ENCODE data around the gene WIPF1.

WIPF1 gene

GRCh38 chr2:174529916-174530315 is 67.7 kb downstream of the WIPF1 start:
- no peak for DNase-seq

GRCh38 chr2:174527959-174528358 is 69.6 kb downstream of the WIPF1 start:
- DNase-seq = no peak

GRCh38 chr2:174527101-174527721 is 70.4 kb downstream of the WIPF1 start:
- no peak for DNase-seq

GRCh38 chr2:174524527-174524926 is 73.1 kb downstream of the WIPF1 start:
- DNase-seq = no peak

- no peak for DNase-seq
Observed at GRCh38 chr2:174522553-174522952, 75.1 kb downstream of the WIPF1 start.

GRCh38 chr2:174518395-174518794 is 79.2 kb downstream of the WIPF1 start:
- no peak for DNase-seq

- DNase-seq = no peak
Observed at GRCh38 chr2:174516501-174517378, 80.9 kb downstream of the WIPF1 start.

GRCh38 chr2:174512345-174512744 is 85.3 kb downstream of the WIPF1 start:
- DNase-seq = no peak

GRCh38 chr2:174511580-174512260 is 85.9 kb downstream of the WIPF1 start:
- no peak for DNase-seq

- no peak for DNase-seq
Observed at GRCh38 chr2:174510583-174511189, 86.9 kb downstream of the WIPF1 start.
